Non-pigmented ciliary epithelial cell (primary cell): ENCODE measurements around the gene OR13C8.

Experiments used
- DNase-seq: peaks from one replicate; pipeline ENCODE4 v3.0.0-alpha.2; 2010; ENCODE audit warnings: low read depth

Gene OR13C8

DNA sequence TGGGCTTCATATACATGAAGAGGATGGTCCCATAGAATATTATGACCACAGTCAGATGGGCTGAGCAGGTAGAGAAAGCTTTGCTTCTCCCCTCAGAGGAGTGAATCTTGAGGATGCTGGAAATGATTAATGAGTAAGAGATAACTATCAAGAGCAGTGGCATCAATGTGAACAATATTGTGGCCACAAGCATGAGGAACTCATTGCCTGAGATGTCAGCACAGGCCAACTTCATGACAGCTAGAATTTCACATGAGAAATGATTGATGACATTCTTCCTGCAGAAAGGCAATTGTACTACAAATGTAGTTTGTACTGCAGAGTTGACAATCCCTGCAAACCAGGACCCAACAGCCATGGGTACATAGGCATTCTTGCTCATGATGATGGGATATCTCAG, 48.5 kb downstream of the OR13C8 start:
- DNase-seq = no peak

- DNase-seq = no peak
Measured at GRCh38 chr9:104618104-104618503, 49.1 kb downstream of the OR13C8 start, which contains the start of gene OR13C9. OR13C9 (minus strand) TSS chr9:104618204; CDS start chr9:104618204, 0 bp downstream.
